K562 (cell line): ENCODE results near the gene ATG13. TPM values are rescaled to one million over a fixed set of nuclear protein-coding genes. Genes with fewer than 3 reads are reported as not detected.

Experiments used
- ATAC-seq: fragments of 200-7000 bp; cut with Tn5 transposase; 3 replicates; pipeline ENCODE4 v1.9.1; 2020; ENCODE audit warnings: moderate library complexity
- BruUV-seq: library from RNA; stranded (reverse); fragments of 400-500 nt; replicated peaks from 2 replicates; lab custom pipeline; 2021; lab: Mats Ljungman, UMichigan
- CTCF ChIA-PET: fragments of 300-600 bp; formaldehyde crosslinking; extraction: SDS; loops from one replicate; lab custom pipeline; 2021; ENCODE audit warnings: low intra/inter-chr PET ratio; lab: Yijun Ruan, JAX
- POLR2A ChIA-PET: fragments of 300-600, 350-650 bp; sonication (Branson Sonifier 250); formaldehyde crosslinking; extraction: SDS; loops from one replicate; lab custom pipeline; 2021; ENCODE audit warnings: antibody characterized with exemption, inconsistent platforms; lab: Yijun Ruan, JAX
- DNase-seq, 4 experiments: peaks; one replicate each; pipeline versions ENCODE4 v3.0.0 to v3.0.0-alpha.2; 2011 to 2018; ENCODE audit warnings: low spot score in 3 of 4, mixed read lengths in 3 of 4; ENCODE audit errors: extremely low read depth in 1 of 4
- FAIRE-seq: peaks from 2 replicates; lab custom pipeline; 2011; peaks lifted over from hg19 to GRCh38; lab: Jason Lieb, UNC
- H2AFZ ChIP-seq: 2 replicates; pipeline ENCODE4 v1.6.0; 2011; ENCODE audit warnings: low read depth, low read length, control low read depth, inconsistent platforms
- H3K27ac ChIP-seq: fragments of 200-600 bp; 3 replicates; pipeline ENCODE4 v1.8.0; 2011; ENCODE audit warnings: low read depth, mild to moderate bottlenecking, control low read depth, inconsistent platforms, low read length, moderate library complexity, mixed read lengths; ENCODE audit errors: extremely low read depth
- H3K27me3 ChIP-seq, 2 experiments: fragments of 300-600 bp in 1 of 2; 2 replicates in 1 of 2; 3 replicates in 1 of 2; pipeline versions ENCODE4 v1.6.0 to v1.8.0; 2011; ENCODE audit warnings: inconsistent platforms in 2 of 2, low read length in 2 of 2, mild to moderate bottlenecking in 1 of 2, mixed read lengths in 1 of 2, moderate library complexity in 1 of 2; ENCODE audit not compliant: control insufficient read depth in 2 of 2, insufficient read depth in 2 of 2
- H3K36me3 ChIP-seq: fragments of 300-600 bp; 3 replicates; pipeline ENCODE4 v1.8.0; 2011; ENCODE audit warnings: mild to moderate bottlenecking, low read length, inconsistent platforms; ENCODE audit not compliant: control insufficient read depth, insufficient read depth
- H3K4me1 ChIP-seq, 2 experiments: fragments of 200-600 bp in 1 of 2; replicated peaks in 1 of 2; 2 replicates in 1 of 2; 3 replicates in 1 of 2; pipeline versions ENCODE4 v1.5.1 to v1.8.0; 2011; ENCODE audit warnings: inconsistent platforms in 2 of 2, low read length in 2 of 2, mild to moderate bottlenecking in 1 of 2, mixed read lengths in 1 of 2, moderate library complexity in 1 of 2; ENCODE audit not compliant: control insufficient read depth in 2 of 2, insufficient read depth in 2 of 2
- H3K4me2 ChIP-seq: 2 replicates; pipeline ENCODE4 v1.6.1; 2011; ENCODE audit warnings: low read length, control low read depth, inconsistent platforms, mixed read lengths; ENCODE audit not compliant: insufficient read depth
- H3K4me3 ChIP-seq: fragments of 200-600 bp; sonication (generic), shearing (Covaris generic); 2 replicates; pipeline ENCODE4 v1.5.1; 2016; ENCODE audit warnings: control low read depth, inconsistent platforms
- H3K79me2 ChIP-seq: fragments of 200-600 bp; 3 replicates; pipeline ENCODE4 v1.8.0; 2011; ENCODE audit warnings: low read length, inconsistent platforms; ENCODE audit not compliant: control insufficient read depth, insufficient read depth
- H3K9ac ChIP-seq, 2 experiments: 2 replicates each; pipeline versions ENCODE4 v1.6.0 to v1.6.1; 2011; ENCODE audit warnings: low read depth in 2 of 2, low read length in 2 of 2, control low read depth in 1 of 2, inconsistent platforms in 1 of 2, mild to moderate bottlenecking in 1 of 2, mixed read lengths in 1 of 2; ENCODE audit not compliant: insufficient read depth in 1 of 2
- H3K9me1 ChIP-seq: one replicate; pipeline ENCODE4 v1.6.0; 2011; ENCODE audit warnings: inconsistent platforms, mild to moderate bottlenecking, low read length, moderate library complexity; ENCODE audit not compliant: control insufficient read depth, insufficient read depth
- H3K9me3 ChIP-seq: replicated peaks from 2 replicates; pipeline ENCODE4 v1.5.1; 2011; ENCODE audit warnings: low read depth, low read length, inconsistent platforms; ENCODE audit not compliant: control insufficient read depth, insufficient read depth
- H4K20me1 ChIP-seq: replicated peaks from 2 replicates; pipeline ENCODE4 v1.6.1; 2011; ENCODE audit warnings: low read length, inconsistent platforms, mixed read lengths; ENCODE audit not compliant: control insufficient read depth, insufficient read depth
- BCL6 ChIP-seq: fragments of 250-450 bp; sonication (Bioruptor Pico); IDR thresholded peaks from 2 replicates; pipeline ENCODE4 v1.4.0; 2020
- DDX20 ChIP-seq: fragments of 450-650 bp; IDR thresholded peaks from 2 replicates; pipeline ENCODE4 v1.6.1; 2016; ENCODE audit warnings: missing genetic modification characterization, low read depth, mild to moderate bottlenecking, missing compliant biosample characterization, moderate library complexity
- ESRRB ChIP-seq: fragments of 250-450 bp; sonication (Bioruptor Pico); IDR thresholded peaks from 2 replicates; pipeline ENCODE4 v1.5.0; 2020; ENCODE audit warnings: mild to moderate bottlenecking, moderate library complexity, borderline replicate concordance
- ETS2 ChIP-seq: IDR thresholded peaks from 2 replicates; pipeline ENCODE4 v1.6.1; 2016; ENCODE audit warnings: borderline replicate concordance, missing genetic modification characterization, mild to moderate bottlenecking, moderate library complexity, missing compliant biosample characterization; ENCODE audit not compliant: poor library complexity, severe bottlenecking
- HDAC8 ChIP-seq: fragments of 450-650 bp; IDR thresholded peaks from 2 replicates; pipeline ENCODE4 v1.6.1; 2016; ENCODE audit warnings: mild to moderate bottlenecking, missing genetic modification characterization, moderate library complexity, missing compliant biosample characterization
- HMBOX1 ChIP-seq: sonication (generic); IDR thresholded peaks from 2 replicates; pipeline ENCODE4 v1.6.1; 2016
- IRF2 ChIP-seq: sonication (generic); formaldehyde crosslinking; IDR thresholded peaks from 2 replicates; pipeline ENCODE4 v1.8.1; 2022; ENCODE audit warnings: mild to moderate bottlenecking, missing genetic modification reagents
- MYNN ChIP-seq, 2 experiments: sonication (generic); formaldehyde crosslinking in 1 of 2; IDR thresholded peaks; 2 replicates each; pipeline versions ENCODE4 v1.5.0 to v1.6.1; 2016 to 2020; ENCODE audit warnings: antibody characterized with exemption in 1 of 2, missing genetic modification reagents in 1 of 2
- RBBP5 ChIP-seq: fragments of 200-600 bp; sonication (generic); IDR thresholded peaks from 2 replicates; pipeline ENCODE4 v1.6.1; 2012; ENCODE audit warnings: borderline replicate concordance, mild to moderate bottlenecking, low read length, control low read depth, inconsistent platforms; ENCODE audit not compliant: insufficient read depth, poor library complexity, severe bottlenecking
- SAP30 ChIP-seq: fragments of 200-600 bp; sonication (generic); IDR thresholded peaks from 2 replicates; pipeline ENCODE4 v1.6.1; 2012; ENCODE audit warnings: borderline replicate concordance, low read depth, mild to moderate bottlenecking, moderate library complexity, low read length, control low read depth, inconsistent platforms; ENCODE audit not compliant: insufficient read depth, poor library complexity, severe bottlenecking
- SETDB1 ChIP-seq: IDR thresholded peaks from one replicate; pipeline ENCODE4 v1.6.1; 2012; ENCODE audit warnings: low read length, control low read depth, inconsistent platforms
- SIN3A ChIP-seq, 2 experiments: fragments of 150-350 bp in 1 of 2; IDR thresholded peaks; 2 replicates each; pipeline ENCODE4 v1.6.1; 2011 to 2016; ENCODE audit warnings: borderline replicate concordance in 2 of 2, low read depth in 2 of 2, low read length in 2 of 2, mild to moderate bottlenecking in 2 of 2, moderate library complexity in 2 of 2; ENCODE audit not compliant: control insufficient read depth in 1 of 2
- TRIM24 ChIP-seq, 2 experiments: fragments of 450-650 bp; IDR thresholded peaks; 2 replicates each; pipeline ENCODE4 v1.6.1; 2016
- WGBS: fragments of 100-300 bp; shearing (Covaris generic); methylation state at CpG from one replicate; pipeline ENCODE4 v1.1.6; 2016; ENCODE audit warnings: low coverage, mixed read lengths; ENCODE audit not compliant: insufficient coverage; ENCODE audit errors: missing lambda C conversion rate; 5-methylcytosine and 5-hydroxymethylcytosine counted together
- in situ Hi-C: fragments of 300-500 bp; cut with MboI; formaldehyde crosslinking; loops from 4 replicates; pipeline ENCODE4 v1.15.0; 2018; ENCODE audit warnings: inconsistent platforms, mixed read lengths
- intact Hi-C: fragments of 100-400 bp; cut with micrococcal nuclease; formaldehyde crosslinking; loops from 2 replicates; pipeline ENCODE4 v1.14.2; 2022
- polyA plus RNA-seq, 8 experiments: library from polyadenylated mRNA; depleted of rRNA in 4 of 8; stranded (reverse) in 5 of 8; unstranded in 3 of 8; fragments of >200 nt; fragmentation: Nextera tagmentation in 2 of 8; fragmentation: Illumina TruSeq in 1 of 8; extraction: Ambion mirVana in 2 of 8; extraction: Trizol in 1 of 8; gene quantifications; 2 replicates each; pipeline versions ENCODE4 v1.2.1 to v1.2.3, GENCODE V29; 2011 to 2014; ENCODE audit warnings: inconsistent platforms in 1 of 8, missing spikeins in 1 of 8
- total RNA-seq, 7 experiments: library from RNA; depleted of rRNA in 6 of 7; stranded (reverse); fragments of >200 nt in 6 of 7; fragmentation: Illumina TruSeq in 2 of 7; extraction: Trizol in 2 of 7; gene quantifications; 2 replicates each; pipeline versions ENCODE4 v1.2.1 to v1.2.3, GENCODE V29; 2011 to 2021; ENCODE audit warnings: low replicate concordance in 1 of 7
- TF ChIP-seq, protein P1 (sequence below): sonication (generic); formaldehyde crosslinking; IDR thresholded peaks from 2 replicates; pipeline ENCODE4 v1.8.0; 2023; ENCODE audit warnings: mild to moderate bottlenecking, missing genetic modification reagents

The ATG13 gene
- total and polyA plus RNA-seq, 9 of the 15 experiments (the other 6 are each of a cell fraction or from before 2014, with no cell fraction given) = 13.1 to 61.5 (median 36.5) TPM

DNA sequence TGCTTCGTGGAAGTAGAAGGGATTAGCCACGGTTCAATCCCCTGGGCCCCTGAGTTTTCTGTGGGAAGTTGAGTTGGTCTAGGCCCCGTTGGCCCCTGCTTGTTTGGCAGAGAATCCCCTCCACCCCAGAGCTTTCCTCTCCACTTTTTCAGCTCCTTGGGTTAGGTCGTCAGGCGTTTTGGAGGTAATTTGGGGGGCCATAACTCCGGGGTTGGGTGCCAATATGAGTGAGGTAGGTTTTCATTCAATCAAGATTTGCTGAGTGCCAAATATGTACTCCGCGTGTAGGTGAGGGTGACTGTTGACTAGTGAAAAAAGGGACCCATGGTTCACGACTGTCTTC is 590 bp downstream of the ATG13 start (continued):
- 0 out of 2 replicates have a peak, but pooled peaks have one; percentile 18 for TF ChIP-seq HMBOX1
- TF ChIP-seq IRF2 (CRISPR knock-in tag) = no peak
- TF ChIP-seq, protein P1, sequence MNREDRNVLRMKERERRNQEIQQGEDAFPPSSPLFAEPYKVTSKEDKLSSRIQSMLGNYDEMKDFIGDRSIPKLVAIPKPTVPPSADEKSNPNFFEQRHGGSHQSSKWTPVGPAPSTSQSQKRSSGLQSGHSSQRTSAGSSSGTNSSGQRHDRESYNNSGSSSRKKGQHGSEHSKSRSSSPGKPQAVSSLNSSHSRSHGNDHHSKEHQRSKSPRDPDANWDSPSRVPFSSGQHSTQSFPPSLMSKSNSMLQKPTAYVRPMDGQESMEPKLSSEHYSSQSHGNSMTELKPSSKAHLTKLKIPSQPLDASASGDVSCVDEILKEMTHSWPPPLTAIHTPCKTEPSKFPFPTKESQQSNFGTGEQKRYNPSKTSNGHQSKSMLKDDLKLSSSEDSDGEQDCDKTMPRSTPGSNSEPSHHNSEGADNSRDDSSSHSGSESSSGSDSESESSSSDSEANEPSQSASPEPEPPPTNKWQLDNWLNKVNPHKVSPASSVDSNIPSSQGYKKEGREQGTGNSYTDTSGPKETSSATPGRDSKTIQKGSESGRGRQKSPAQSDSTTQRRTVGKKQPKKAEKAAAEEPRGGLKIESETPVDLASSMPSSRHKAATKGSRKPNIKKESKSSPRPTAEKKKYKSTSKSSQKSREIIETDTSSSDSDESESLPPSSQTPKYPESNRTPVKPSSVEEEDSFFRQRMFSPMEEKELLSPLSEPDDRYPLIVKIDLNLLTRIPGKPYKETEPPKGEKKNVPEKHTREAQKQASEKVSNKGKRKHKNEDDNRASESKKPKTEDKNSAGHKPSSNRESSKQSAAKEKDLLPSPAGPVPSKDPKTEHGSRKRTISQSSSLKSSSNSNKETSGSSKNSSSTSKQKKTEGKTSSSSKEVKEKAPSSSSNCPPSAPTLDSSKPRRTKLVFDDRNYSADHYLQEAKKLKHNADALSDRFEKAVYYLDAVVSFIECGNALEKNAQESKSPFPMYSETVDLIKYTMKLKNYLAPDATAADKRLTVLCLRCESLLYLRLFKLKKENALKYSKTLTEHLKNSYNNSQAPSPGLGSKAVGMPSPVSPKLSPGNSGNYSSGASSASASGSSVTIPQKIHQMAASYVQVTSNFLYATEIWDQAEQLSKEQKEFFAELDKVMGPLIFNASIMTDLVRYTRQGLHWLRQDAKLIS (CRISPR knock-in tag) = 0 out of 2 replicates have a peak, but pooled peaks have one; percentile 57
- TF ChIP-seq, all 486 proteins: peak for 8

- H3K9ac ChIP-seq = peak overlapping the region; percentile 77 to 100; a peak in 3 of 4 replicates
- BruUV-seq = no TSS peak
- FAIRE-seq (no peak), ATAC-seq (0 out of 3 replicates have a peak, but pooled peaks have one; percentile 5), DNase-seq (peak in 1 of 4 experiments; percentile 50)
- H2AFZ ChIP-seq = no peak overlapping the region
- intact Hi-C loops (loop anchor here (5.0 kb wide), 3 partner anchors 57 to 232 kb away; no protein-coding TSS in a partner anchor), in situ Hi-C loops (no loop called here)
- CTCF ChIA-PET = interaction anchor here (0.7 to 2.7 kb wide), 3 partner anchors 129 to 230 kb away, joined by 3 to 7 read pairs (median 3); no protein-coding TSS in a partner anchor
- H3K4me3 ChIP-seq = peak overlapping the region; percentile 22; the same call in 1 of the 2 replicates
- no peaks in the 10 kb centered on the region for H4K20me1 ChIP-seq
- H3K79me2 ChIP-seq = peaks cover 59% of the 10 kb centered on the region
- peak overlapping the region; percentile 99 for H3K4me2 ChIP-seq
- peaks cover 22% of the 10 kb centered on the region; the same call in 2 of the 3 replicates for H3K36me3 ChIP-seq
- H3K4me1 ChIP-seq = peaks cover 11% of the 10 kb centered on the region in 2 experiments; a peak in 3 of 5 replicates
- 17% methylated on average over 6 of the region's 6 CpGs for WGBS
- no peaks in the 10 kb centered on the region for H3K9me3 ChIP-seq
- H3K9me1 ChIP-seq = no peaks in the 10 kb centered on the region
- no peaks in the 10 kb centered on the region for H3K27me3 ChIP-seq
- peak overlapping the region; percentile 100; the same call in 2 of the 3 replicates for H3K27ac ChIP-seq
- POLR2A ChIA-PET = interaction anchor here (0.6 to 2.0 kb wide), 18 partner anchors 10 to 129 kb away, joined by 3 to 12 read pairs (median 4); partner anchors contain the start of genes AMBRA1 and ZNF408
- TF ChIP-seq SAP30 (no peak), SIN3A (IDR thresholded peaks at IDR 0.05; ENCODE audit: borderline replicate concordance in 2 of 2, control insufficient read depth in 1 of 2, low read depth in 2 of 2, low read length in 2 of 2) (no peak), HDAC8 (tag) (no peak), RBBP5 (no peak), ETS2 (tag) (no peak), BCL6 (CRISPR knock-in tag) (no peak), TRIM24 (IDR thresholded peaks at IDR 0.05) (no peak), SETDB1 (no peak), DDX20 (tag) (no peak), ESRRB (CRISPR knock-in tag) (no peak), MYNN (IDR thresholded peaks at IDR 0.05) (no peak), MYNN (CRISPR knock-in tag; IDR thresholded peaks at IDR 0.05) (no peak)
These were observed 1.5 kb downstream of the ATG13 start for GRCh38 chr11:46618837-46619236.
